Peyer's patch (tissue), 4 donors: ENCODE results near the gene TEKT3. TPM values are rescaled to one million over a fixed set of nuclear protein-coding genes. Genes with fewer than 3 reads are reported as not detected.
A peak's percentile ranks its signal among the peaks of the same experiment; 100 is the strongest.

Experiments used
- DNase-seq, 3 donors: peaks; one replicate each; pipeline ENCODE4 v3.0.0-alpha.2; 2017 to 2019
- H3K27ac ChIP-seq, 4 donors: fragments of 200-600 bp; sonication (generic); one replicate each; pipeline ENCODE4 v1.5.1; 2016 to 2019
- H3K27me3 ChIP-seq, 2 donors: fragments of 200-600 bp; sonication (generic); one replicate each; pipeline ENCODE4 v1.5.1; 2019
- H3K36me3 ChIP-seq, 3 donors: fragments of 200-600 bp; sonication (generic); one replicate each; pipeline ENCODE4 v1.5.1; 2016 to 2019
- H3K4me1 ChIP-seq, 4 donors: fragments of 200-600 bp; sonication (generic); one replicate each; pipeline ENCODE4 v1.5.1; 2016 to 2019
- H3K4me3 ChIP-seq, 4 donors: fragments of 200-600 bp; sonication (generic); 1 replicate in 3 of 4; 2 replicates in 1 of 4; pipeline ENCODE4 v1.5.1; 2016 to 2019; ENCODE audit warnings: mild to moderate bottlenecking in 1 of 4
- H3K9me3 ChIP-seq, 4 donors: fragments of 200-600 bp; sonication (generic); one replicate each; pipeline ENCODE4 v1.5.1; 2016 to 2019; ENCODE audit warnings: mild to moderate bottlenecking in 1 of 4
- CTCF ChIP-seq, 6 experiments: fragments of 450-650 bp in 4 of 6; fragments of 200-600 bp in 2 of 6; sonication (generic) in 1 of 6; IDR thresholded peaks; one replicate each; pipeline ENCODE4 v1.5.1; 2017 to 2019; ENCODE audit warnings: antibody characterized with exemption in 6 of 6, mild to moderate bottlenecking in 3 of 6, moderate library complexity in 1 of 6
- POLR2A ChIP-seq, 2 donors: fragments of 450-650 bp; IDR thresholded peaks; one replicate each; pipeline ENCODE4 v1.5.1; 2017; ENCODE audit warnings: antibody characterized with exemption in 2 of 2, mild to moderate bottlenecking in 2 of 2, moderate library complexity in 2 of 2
- total RNA-seq, 4 donors: library from RNA; depleted of rRNA; stranded (reverse); fragments of >200 nt; gene quantifications; one replicate each; pipeline ENCODE4 v1.1.0, GENCODE V29; 2016

Gene TEKT3
- total RNA-seq, 4 donors from 2014 or later, result 2.5 to 3.9 TPM; not detected in 2

GRCh38 chr17:15377200-15377599, 35.8 kb upstream of the TEKT3 start:
- no peak overlapping the region for H3K4me3 ChIP-seq
- peak overlapping the region in 1 of 4 donors; percentile 5 for H3K27ac ChIP-seq
- no peak for DNase-seq
- no peaks in the 10 kb centered on the region for H3K4me1 ChIP-seq
- peak in 1 of 6 experiments; percentile 15 for TF ChIP-seq CTCF (IDR thresholded peaks at IDR 0.05)
- no peak for TF ChIP-seq POLR2A (IDR thresholded peaks at IDR 0.05)
- no peaks in the 10 kb centered on the region for H3K27me3 ChIP-seq
- no peaks in the 10 kb centered on the region for H3K9me3 ChIP-seq
- H3K36me3 ChIP-seq, result no peaks in the 10 kb centered on the region

- TF ChIP-seq POLR2A (IDR thresholded peaks at IDR 0.05) (no peak), CTCF (IDR thresholded peaks at IDR 0.05) (no peak)
- Histone ChIP-seq H3K27me3 (no peaks in the 10 kb centered on the region), H3K4me1 (no peaks in the 10 kb centered on the region), H3K9me3 (no peaks in the 10 kb centered on the region), H3K36me3 (no peaks in the 10 kb centered on the region), H3K27ac (no peak overlapping the region), H3K4me3 (no peak overlapping the region)
- no peak for DNase-seq
These were observed 30.2 kb upstream of the TEKT3 start for GRCh38 chr17:15371376-15372130.

- H3K36me3 ChIP-seq, result no peaks in the 10 kb centered on the region
- no peak overlapping the region for H3K4me3 ChIP-seq
- peak overlapping the region in 1 of 4 donors; percentile 9 for H3K27ac ChIP-seq
- H3K4me1 ChIP-seq, result no peaks in the 10 kb centered on the region
- H3K9me3 ChIP-seq, result no peaks in the 10 kb centered on the region
- TF ChIP-seq CTCF (IDR thresholded peaks at IDR 0.05) (no peak), POLR2A (IDR thresholded peaks at IDR 0.05) (no peak)
- DNase-seq, result no peak
- H3K27me3 ChIP-seq, result no peaks in the 10 kb centered on the region
These were observed 27.2 kb upstream of the TEKT3 start for GRCh38 chr17:15368600-15368999.

GRCh38 chr17:15366026-15366425, 24.6 kb upstream of the TEKT3 start:
- Histone ChIP-seq H3K27me3 (no peaks in the 10 kb centered on the region), H3K9me3 (no peaks in the 10 kb centered on the region), H3K36me3 (no peaks in the 10 kb centered on the region), H3K27ac (no peak overlapping the region), H3K4me1 (no peaks in the 10 kb centered on the region), H3K4me3 (no peak overlapping the region)
- TF ChIP-seq POLR2A (IDR thresholded peaks at IDR 0.05) (no peak), CTCF (IDR thresholded peaks at IDR 0.05) (no peak)
- no peak for DNase-seq

GRCh38 chr17:15364615-15365014, 23.2 kb upstream of the TEKT3 start:
- DNase-seq, result peak in 1 of 3 donors; percentile 52
- no peaks in the 10 kb centered on the region for H3K36me3 ChIP-seq
- H3K4me1 ChIP-seq, result no peaks in the 10 kb centered on the region
- H3K27ac ChIP-seq, result peak overlapping the region in 2 of 4 donors; percentile 29 to 60
- no peak overlapping the region for H3K4me3 ChIP-seq
- TF ChIP-seq POLR2A (IDR thresholded peaks at IDR 0.05) (peak in 1 of 2 donors; percentile 43), CTCF (IDR thresholded peaks at IDR 0.05) (no peak)
- no peaks in the 10 kb centered on the region for H3K9me3 ChIP-seq
- no peaks in the 10 kb centered on the region for H3K27me3 ChIP-seq
